K562 (cell line): Measurements from ENCODE around the gene LRMDA. TPM values are rescaled to one million over a fixed set of nuclear protein-coding genes. Genes with fewer than 3 reads are reported as not detected.

ENCODE experiments used
- ATAC-seq: fragments of 200-7000 bp; cut with Tn5 transposase; 3 replicates; pipeline ENCODE4 v1.9.1; 2020; ENCODE audit warnings: moderate library complexity
- BruUV-seq: library from RNA; stranded (reverse); fragments of 400-500 nt; replicated peaks from 2 replicates; lab custom pipeline; 2021; lab: Mats Ljungman, UMichigan
- CTCF ChIA-PET: fragments of 300-600 bp; formaldehyde crosslinking; extraction: SDS; loops from one replicate; lab custom pipeline; 2021; ENCODE audit warnings: low intra/inter-chr PET ratio; lab: Yijun Ruan, JAX
- POLR2A ChIA-PET: fragments of 300-600, 350-650 bp; sonication (Branson Sonifier 250); formaldehyde crosslinking; extraction: SDS; loops from one replicate; lab custom pipeline; 2021; ENCODE audit warnings: antibody characterized with exemption, inconsistent platforms; lab: Yijun Ruan, JAX
- DNase-seq, 4 experiments: peaks; one replicate each; pipeline versions ENCODE4 v3.0.0 to v3.0.0-alpha.2; 2011 to 2018; ENCODE audit warnings: low spot score in 3 of 4, mixed read lengths in 3 of 4; ENCODE audit errors: extremely low read depth in 1 of 4
- FAIRE-seq: peaks from 2 replicates; lab custom pipeline; 2011; peaks lifted over from hg19 to GRCh38; lab: Jason Lieb, UNC
- H2AFZ ChIP-seq: 2 replicates; pipeline ENCODE4 v1.6.0; 2011; ENCODE audit warnings: low read depth, low read length, control low read depth, inconsistent platforms
- H3K27ac ChIP-seq: fragments of 200-600 bp; 3 replicates; pipeline ENCODE4 v1.8.0; 2011; ENCODE audit warnings: low read depth, mild to moderate bottlenecking, control low read depth, inconsistent platforms, low read length, moderate library complexity, mixed read lengths; ENCODE audit errors: extremely low read depth
- H3K27me3 ChIP-seq, 2 experiments: fragments of 300-600 bp in 1 of 2; 2 replicates in 1 of 2; 3 replicates in 1 of 2; pipeline versions ENCODE4 v1.6.0 to v1.8.0; 2011; ENCODE audit warnings: inconsistent platforms in 2 of 2, low read length in 2 of 2, mild to moderate bottlenecking in 1 of 2, mixed read lengths in 1 of 2, moderate library complexity in 1 of 2; ENCODE audit not compliant: control insufficient read depth in 2 of 2, insufficient read depth in 2 of 2
- H3K36me3 ChIP-seq: fragments of 300-600 bp; 3 replicates; pipeline ENCODE4 v1.8.0; 2011; ENCODE audit warnings: mild to moderate bottlenecking, low read length, inconsistent platforms; ENCODE audit not compliant: control insufficient read depth, insufficient read depth
- H3K4me1 ChIP-seq, 2 experiments: fragments of 200-600 bp in 1 of 2; replicated peaks in 1 of 2; 2 replicates in 1 of 2; 3 replicates in 1 of 2; pipeline versions ENCODE4 v1.5.1 to v1.8.0; 2011; ENCODE audit warnings: inconsistent platforms in 2 of 2, low read length in 2 of 2, mild to moderate bottlenecking in 1 of 2, mixed read lengths in 1 of 2, moderate library complexity in 1 of 2; ENCODE audit not compliant: control insufficient read depth in 2 of 2, insufficient read depth in 2 of 2
- H3K4me2 ChIP-seq: 2 replicates; pipeline ENCODE4 v1.6.1; 2011; ENCODE audit warnings: low read length, control low read depth, inconsistent platforms, mixed read lengths; ENCODE audit not compliant: insufficient read depth
- H3K4me3 ChIP-seq: fragments of 200-600 bp; sonication (generic), shearing (Covaris generic); 2 replicates; pipeline ENCODE4 v1.5.1; 2016; ENCODE audit warnings: control low read depth, inconsistent platforms
- H3K79me2 ChIP-seq: fragments of 200-600 bp; 3 replicates; pipeline ENCODE4 v1.8.0; 2011; ENCODE audit warnings: low read length, inconsistent platforms; ENCODE audit not compliant: control insufficient read depth, insufficient read depth
- H3K9ac ChIP-seq, 2 experiments: 2 replicates each; pipeline versions ENCODE4 v1.6.0 to v1.6.1; 2011; ENCODE audit warnings: low read depth in 2 of 2, low read length in 2 of 2, control low read depth in 1 of 2, inconsistent platforms in 1 of 2, mild to moderate bottlenecking in 1 of 2, mixed read lengths in 1 of 2; ENCODE audit not compliant: insufficient read depth in 1 of 2
- H3K9me1 ChIP-seq: one replicate; pipeline ENCODE4 v1.6.0; 2011; ENCODE audit warnings: inconsistent platforms, mild to moderate bottlenecking, low read length, moderate library complexity; ENCODE audit not compliant: control insufficient read depth, insufficient read depth
- H3K9me3 ChIP-seq: replicated peaks from 2 replicates; pipeline ENCODE4 v1.5.1; 2011; ENCODE audit warnings: low read depth, low read length, inconsistent platforms; ENCODE audit not compliant: control insufficient read depth, insufficient read depth
- H4K20me1 ChIP-seq: replicated peaks from 2 replicates; pipeline ENCODE4 v1.6.1; 2011; ENCODE audit warnings: low read length, inconsistent platforms, mixed read lengths; ENCODE audit not compliant: control insufficient read depth, insufficient read depth
- ARID1B ChIP-seq: fragments of 450-650 bp; IDR thresholded peaks from 2 replicates; pipeline ENCODE4 v1.6.1; 2016; ENCODE audit warnings: antibody characterized with exemption, mild to moderate bottlenecking, inconsistent platforms
- DNMT1 ChIP-seq: fragments of 450-650 bp; IDR thresholded peaks from 2 replicates; pipeline ENCODE4 v1.6.1; 2016; ENCODE audit warnings: antibody characterized with exemption, mild to moderate bottlenecking
- GABPA ChIP-seq: fragments of 200-800 bp; sonication (Bioruptor generic); conservative IDR thresholded peaks from 2 replicates; pipeline ENCODE4 v1.6.1; 2016; ENCODE audit warnings: low read depth, missing genetic modification characterization, missing compliant biosample characterization
- IRF2 ChIP-seq: sonication (generic); formaldehyde crosslinking; IDR thresholded peaks from 2 replicates; pipeline ENCODE4 v1.8.1; 2022; ENCODE audit warnings: mild to moderate bottlenecking, missing genetic modification reagents
- MECOM ChIP-seq: fragments of 250-450 bp; sonication (Bioruptor Pico); IDR thresholded peaks from 2 replicates; pipeline ENCODE4 v1.8.0; 2022; ENCODE audit warnings: inconsistent platforms
- MED1 ChIP-seq: sonication (generic); formaldehyde crosslinking; IDR thresholded peaks from 2 replicates; pipeline ENCODE4 v1.8.1; 2023; ENCODE audit warnings: missing genetic modification reagents, borderline replicate concordance
- NONO ChIP-seq, 2 experiments: fragments of 200-400 bp in 1 of 2; fragments of 450-650 bp in 1 of 2; formaldehyde crosslinking in 1 of 2; IDR thresholded peaks; 2 replicates each; pipeline ENCODE4 v1.6.1; 2017; ENCODE audit warnings: low read depth in 2 of 2, mild to moderate bottlenecking in 2 of 2, moderate library complexity in 2 of 2, low read length in 1 of 2
- NR2F6 ChIP-seq: fragments of 450-650 bp; formaldehyde crosslinking; IDR thresholded peaks from 2 replicates; pipeline ENCODE4 v1.4.0; 2020; ENCODE audit warnings: mild to moderate bottlenecking
- SAFB ChIP-seq: fragments of 200-400 bp; formaldehyde crosslinking; IDR thresholded peaks from 2 replicates; pipeline ENCODE4 v1.6.1; 2017; ENCODE audit warnings: low read depth, low read length, borderline replicate concordance
- SLC30A9 ChIP-seq: fragments of 250-450 bp; sonication (Bioruptor Pico); IDR thresholded peaks from 2 replicates; pipeline ENCODE4 v1.8.0; 2022; ENCODE audit warnings: mild to moderate bottlenecking, moderate library complexity
- SNIP1 ChIP-seq: fragments of 450-650 bp; IDR thresholded peaks from 2 replicates; pipeline ENCODE4 v1.7.1; 2017; ENCODE audit warnings: low read depth, mild to moderate bottlenecking
- TARDBP ChIP-seq: fragments of 450-650 bp; IDR thresholded peaks from 2 replicates; pipeline ENCODE4 v1.6.1; 2016
- TSC22D4 ChIP-seq: fragments of 450-650 bp; IDR thresholded peaks from 2 replicates; pipeline ENCODE4 v1.6.1; 2016; ENCODE audit warnings: missing genetic modification characterization, missing biosample characterization, control low read depth
- ZC3H4 ChIP-seq: sonication (generic); formaldehyde crosslinking; IDR thresholded peaks from 2 replicates; pipeline ENCODE4 v1.9.0; 2021; ENCODE audit warnings: missing genetic modification reagents, borderline replicate concordance
- ZFX ChIP-seq: sonication (generic); formaldehyde crosslinking; IDR thresholded peaks from 2 replicates; pipeline ENCODE4 v1.8.0; 2022; ENCODE audit warnings: mild to moderate bottlenecking, missing genetic modification reagents, moderate library complexity
- ZNF212 ChIP-seq: fragments of 450-650 bp; formaldehyde crosslinking; IDR thresholded peaks from 2 replicates; pipeline ENCODE4 v1.4.0; 2020; ENCODE audit warnings: mild to moderate bottlenecking
- ZNF224 ChIP-seq: sonication (generic); formaldehyde crosslinking; IDR thresholded peaks from 2 replicates; pipeline ENCODE4 v1.8.0; 2022; ENCODE audit warnings: mild to moderate bottlenecking, missing genetic modification reagents
- ZNF511 ChIP-seq: sonication (generic); formaldehyde crosslinking; IDR thresholded peaks from 2 replicates; pipeline ENCODE4 v1.8.0; 2022; ENCODE audit warnings: mild to moderate bottlenecking, missing genetic modification reagents
- ZNF668 ChIP-seq: fragments of 250-450 bp; sonication (Bioruptor Pico); IDR thresholded peaks from 2 replicates; pipeline ENCODE4 v1.8.0; 2022; ENCODE audit warnings: mild to moderate bottlenecking, inconsistent platforms
- ZNF717 ChIP-seq: fragments of 250-450 bp; sonication (Bioruptor Pico); IDR thresholded peaks from 2 replicates; pipeline ENCODE4 v1.5.0; 2021
- WGBS: fragments of 100-300 bp; shearing (Covaris generic); methylation state at CpG from one replicate; pipeline ENCODE4 v1.1.6; 2016; ENCODE audit warnings: low coverage, mixed read lengths; ENCODE audit not compliant: insufficient coverage; ENCODE audit errors: missing lambda C conversion rate; 5-methylcytosine and 5-hydroxymethylcytosine counted together
- in situ Hi-C: fragments of 300-500 bp; cut with MboI; formaldehyde crosslinking; loops from 4 replicates; pipeline ENCODE4 v1.15.0; 2018; ENCODE audit warnings: inconsistent platforms, mixed read lengths
- intact Hi-C: fragments of 100-400 bp; cut with micrococcal nuclease; formaldehyde crosslinking; loops from 2 replicates; pipeline ENCODE4 v1.14.2; 2022
- polyA plus RNA-seq, 8 experiments: library from polyadenylated mRNA; depleted of rRNA in 4 of 8; stranded (reverse) in 5 of 8; unstranded in 3 of 8; fragments of >200 nt; fragmentation: Nextera tagmentation in 2 of 8; fragmentation: Illumina TruSeq in 1 of 8; extraction: Ambion mirVana in 2 of 8; extraction: Trizol in 1 of 8; gene quantifications; 2 replicates each; pipeline versions ENCODE4 v1.2.1 to v1.2.3, GENCODE V29; 2011 to 2014; ENCODE audit warnings: inconsistent platforms in 1 of 8, missing spikeins in 1 of 8
- total RNA-seq, 7 experiments: library from RNA; depleted of rRNA in 6 of 7; stranded (reverse); fragments of >200 nt in 6 of 7; fragmentation: Illumina TruSeq in 2 of 7; extraction: Trizol in 2 of 7; gene quantifications; 2 replicates each; pipeline versions ENCODE4 v1.2.1 to v1.2.3, GENCODE V29; 2011 to 2021; ENCODE audit warnings: low replicate concordance in 1 of 7

LRMDA gene
- total and polyA plus RNA-seq, 9 of the 15 experiments (the other 6 are each of a cell fraction or from before 2014, with no cell fraction given), result 0.25 TPM; not detected in 8

- CTCF ChIA-PET, result no interaction called here
- no TSS peak for BruUV-seq
- Histone ChIP-seq H3K79me2 (no peaks in the 10 kb centered on the region), H2AFZ (no peak overlapping the region), H3K4me1 (no peaks in the 10 kb centered on the region), H3K9me1 (no peaks in the 10 kb centered on the region), H3K36me3 (no peaks in the 10 kb centered on the region), H3K9me3 (no peaks in the 10 kb centered on the region), H4K20me1 (no peaks in the 10 kb centered on the region), H3K27me3 (no peaks in the 10 kb centered on the region), H3K4me2 (no peak overlapping the region), H3K9ac (no peak overlapping the region), H3K4me3 (no peak overlapping the region), H3K27ac (no peak overlapping the region)
- DNase-seq, result no peak
- POLR2A ChIA-PET, result interaction anchor here (0.6 kb wide), 1 partner anchor 460 kb away, joined by 3 read pairs; no protein-coding TSS in a partner anchor
- 0% methylated on average over 4 of the region's 4 CpGs for WGBS
- TF ChIP-seq ZNF212 (CRISPR knock-in tag) (no peak), IRF2 (no peak), MED1 (CRISPR knock-in tag) (no peak), NR2F6 (CRISPR knock-in tag) (no peak)
- in situ Hi-C loops (no loop called here), intact Hi-C loops (no loop called here)
- ATAC-seq, result no peak
- no peak for FAIRE-seq
These were observed 654.4 kb downstream of the LRMDA start for GRCh38 chr10:76085817-76086167.

GRCh38 chr10:76086170-76086760 lies 654.8 kb downstream of the LRMDA start:
- H3K4me2 ChIP-seq, result no peak overlapping the region
- H3K4me1 ChIP-seq, result no peaks in the 10 kb centered on the region
- H3K79me2 ChIP-seq, result no peaks in the 10 kb centered on the region
- no TSS peak for BruUV-seq
- DNase-seq (no peak), FAIRE-seq (no peak), ATAC-seq (no peak)
- ChIA-PET CTCF (no interaction called here), POLR2A (interaction anchor here (0.6 kb wide), 1 partner anchor 459 kb away, joined by 3 read pairs; no protein-coding TSS in a partner anchor)
- H3K4me3 ChIP-seq, result no peak overlapping the region
- no peaks in the 10 kb centered on the region for H3K27me3 ChIP-seq
- no peaks in the 10 kb centered on the region for H4K20me1 ChIP-seq
- under 1% methylated on average over 6 of the region's 6 CpGs for WGBS
- no peaks in the 10 kb centered on the region for H3K9me3 ChIP-seq
- no peaks in the 10 kb centered on the region for H3K9me1 ChIP-seq
- no peaks in the 10 kb centered on the region for H3K36me3 ChIP-seq
- no peak overlapping the region for H3K27ac ChIP-seq
- H3K9ac ChIP-seq, result no peak overlapping the region
- H2AFZ ChIP-seq, result no peak overlapping the region
- intact Hi-C loops, result no loop called here
- in situ Hi-C loops, result no loop called here
- no peak for TF ChIP-seq DNMT1
- TF ChIP-seq ZNF668 (CRISPR knock-in tag), result no peak
- TF ChIP-seq ZNF511 (CRISPR knock-in tag), result no peak
- TF ChIP-seq ZNF717 (CRISPR knock-in tag), result no peak
- TF ChIP-seq ZC3H4, result no peak
- no peak for TF ChIP-seq GABPA (tag)
- no peak for TF ChIP-seq SLC30A9
- no peak for TF ChIP-seq TARDBP
- TF ChIP-seq SNIP1, result no peak
- TF ChIP-seq MECOM (CRISPR knock-in tag), result no peak
- TF ChIP-seq NONO (IDR thresholded peaks at IDR 0.05; ENCODE audit: low read depth in 2 of 2, low read length in 1 of 2), result no peak
- TF ChIP-seq ZFX (CRISPR knock-in tag), result no peak
- TF ChIP-seq SAFB, result no peak
- no peak for TF ChIP-seq ARID1B
- TF ChIP-seq ZNF224 (CRISPR knock-in tag), result no peak
- TF ChIP-seq TSC22D4 (tag), result no peak
